GM19351 (cell line): ENCODE data around the gene TBC1D22A.

Source experiments
- ATAC-seq: cut with Tn5 transposase; IDR thresholded peaks from one replicate; pipeline ENCODE4 v1.9.1; 2021; ENCODE audit warnings: mild to moderate bottlenecking, moderate library complexity; ENCODE audit not compliant: unreplicated experiment

Gene TBC1D22A

DNA sequence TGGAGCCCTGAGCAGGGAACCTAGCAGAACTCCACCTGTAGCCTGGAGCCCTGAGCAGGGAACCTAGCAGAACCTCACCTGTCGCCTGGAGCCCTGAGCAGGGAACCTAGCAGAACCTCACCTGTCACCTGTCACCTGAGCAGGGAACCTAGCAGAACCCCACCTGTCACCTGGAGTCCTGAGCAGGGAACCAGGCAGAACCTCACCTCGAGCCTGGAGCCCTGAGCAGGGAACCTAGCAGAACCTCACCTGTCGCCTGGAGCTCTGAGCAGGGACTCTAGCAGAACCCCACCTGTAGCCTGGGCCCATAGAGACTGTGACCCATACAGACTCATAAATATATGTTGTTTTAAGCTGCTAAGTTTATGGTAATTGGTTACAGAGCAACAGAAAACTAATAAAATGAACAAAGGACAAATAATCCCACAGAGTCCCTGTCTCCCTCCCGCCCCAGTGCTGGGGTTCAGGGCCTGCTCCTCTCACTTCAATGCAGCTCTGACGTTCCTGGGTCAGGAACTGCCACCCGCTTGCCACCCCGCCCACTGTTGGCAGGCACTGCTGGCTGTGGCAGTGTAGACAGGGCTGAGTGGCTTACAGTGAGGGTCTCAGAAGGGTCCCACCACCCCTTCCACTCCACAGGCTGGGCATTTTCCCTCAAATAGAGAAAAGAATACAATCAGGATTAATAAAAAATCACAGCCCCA is 259.1 kb downstream of the TBC1D22A start:
- no peak for ATAC-seq

DNA sequence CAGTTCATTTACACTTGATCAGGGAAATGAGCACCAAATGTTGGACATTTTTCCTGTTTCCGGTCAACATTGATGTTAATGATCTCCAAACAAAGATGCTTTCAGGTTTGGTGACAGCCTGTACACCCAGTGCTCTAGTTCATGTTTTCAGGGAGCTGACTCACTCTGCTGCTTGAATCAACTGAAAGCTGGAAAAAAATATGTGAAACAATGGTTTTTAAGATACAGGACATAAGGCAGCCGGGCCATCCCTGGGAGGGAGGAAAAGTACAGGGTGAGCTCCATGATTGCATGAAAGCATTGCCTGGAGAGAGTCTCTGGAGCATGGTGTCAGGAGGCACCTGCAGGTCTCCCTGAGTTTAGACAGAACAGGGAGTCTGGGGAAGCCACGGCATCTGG is 259.6 kb downstream of the TBC1D22A start:
- ATAC-seq = no peak

DNA sequence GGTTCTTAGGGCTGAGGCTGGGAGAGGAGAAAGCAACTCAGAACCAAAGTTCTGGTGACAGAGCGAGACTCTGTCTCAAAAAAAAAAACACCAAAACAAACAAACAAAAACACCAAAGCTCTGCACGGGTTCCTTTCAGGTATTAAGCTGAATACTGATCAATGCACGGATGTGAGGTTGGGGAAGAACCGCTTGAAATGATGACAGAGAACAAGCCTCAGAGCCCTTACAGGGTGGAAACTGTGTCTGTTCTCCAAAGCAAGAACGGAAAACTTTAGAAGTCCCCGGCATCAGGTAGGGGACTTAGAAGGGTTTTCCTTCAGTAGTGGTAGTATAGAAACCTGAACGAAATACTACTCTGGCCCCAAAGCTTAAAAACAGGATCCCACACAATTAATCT is 260.0 kb downstream of the TBC1D22A start:
- ATAC-seq = no peak

DNA sequence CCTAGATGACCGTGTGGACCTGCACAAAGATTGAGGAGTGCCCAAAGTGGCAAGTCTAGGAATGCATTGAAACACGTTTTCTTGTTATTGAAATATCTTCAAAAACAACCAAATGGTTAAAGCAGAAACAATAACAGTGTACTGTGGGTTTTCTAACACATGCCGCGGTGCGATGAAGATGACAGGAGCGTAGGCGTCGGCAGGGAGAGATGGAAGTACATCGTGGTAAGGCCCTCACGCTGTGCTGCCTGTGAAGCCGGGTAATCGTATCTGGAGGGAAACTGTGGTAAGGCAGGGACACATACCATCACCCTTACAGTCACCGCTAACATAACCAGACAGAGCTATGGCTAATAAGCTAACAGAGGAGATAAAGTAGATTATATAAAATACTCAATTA is 261.4 kb downstream of the TBC1D22A start:
- ATAC-seq = no peak

DNA sequence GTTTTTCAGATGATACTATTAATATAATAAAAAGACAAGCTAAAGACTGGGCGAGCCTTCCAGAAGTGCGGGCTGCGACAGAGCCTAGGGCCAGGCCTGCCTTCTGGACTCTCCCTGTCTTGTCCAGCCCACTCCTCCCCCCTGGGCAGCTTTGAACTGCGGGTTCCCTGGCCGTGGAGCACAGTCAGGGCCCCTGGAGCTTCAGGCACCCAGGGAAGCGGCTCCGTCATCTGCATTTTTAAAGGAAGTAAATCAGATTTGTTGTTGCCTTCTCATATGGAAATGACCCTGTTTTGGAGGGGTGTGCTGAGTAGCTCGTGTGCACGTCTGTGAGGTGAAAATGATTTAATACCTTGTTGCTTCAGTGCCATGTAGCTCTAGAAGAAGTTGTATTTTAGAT is 265.3 kb downstream of the TBC1D22A start:
- no peak for ATAC-seq

DNA sequence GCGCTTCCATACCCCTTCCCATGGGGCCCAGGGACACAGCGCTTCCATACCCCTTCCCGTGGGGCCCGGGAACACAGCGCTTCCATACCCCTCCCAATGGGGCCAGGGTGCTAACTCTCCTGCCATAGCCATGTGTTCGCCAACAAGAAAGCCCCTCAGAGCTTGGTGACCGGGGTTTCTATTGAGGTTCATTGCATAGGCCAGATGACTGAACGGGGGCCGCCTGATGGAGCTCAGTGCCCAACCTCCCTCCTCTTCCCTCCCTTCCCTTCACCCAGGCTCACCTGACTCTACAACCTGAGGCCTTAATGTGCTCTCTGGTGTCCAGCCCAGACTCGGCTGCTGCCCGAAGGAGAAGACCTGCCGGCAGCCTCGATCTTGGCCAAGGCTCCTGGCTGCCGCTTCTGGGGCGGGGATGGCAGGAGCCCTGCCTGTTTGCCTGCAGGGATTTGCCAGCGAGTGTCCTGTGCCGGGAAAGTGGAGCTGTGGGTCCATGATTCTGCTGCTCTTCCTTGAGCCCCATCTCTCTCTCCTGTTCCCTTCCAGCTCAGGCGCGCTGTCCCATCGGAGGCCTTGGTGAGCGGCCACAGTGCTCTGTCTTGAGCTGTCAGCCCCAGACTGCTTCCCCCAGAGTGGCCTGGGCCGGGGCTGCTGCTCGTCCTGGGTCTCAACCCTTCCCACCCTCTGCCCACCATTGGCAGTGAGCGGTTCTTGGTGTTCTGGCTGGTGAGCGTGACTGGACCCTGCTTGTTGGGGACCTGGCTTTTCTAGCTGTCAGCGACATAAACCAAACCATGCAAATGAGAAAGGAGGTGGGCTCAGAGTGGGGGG is 267.0 kb downstream of the TBC1D22A start:
- no peak for ATAC-seq

DNA sequence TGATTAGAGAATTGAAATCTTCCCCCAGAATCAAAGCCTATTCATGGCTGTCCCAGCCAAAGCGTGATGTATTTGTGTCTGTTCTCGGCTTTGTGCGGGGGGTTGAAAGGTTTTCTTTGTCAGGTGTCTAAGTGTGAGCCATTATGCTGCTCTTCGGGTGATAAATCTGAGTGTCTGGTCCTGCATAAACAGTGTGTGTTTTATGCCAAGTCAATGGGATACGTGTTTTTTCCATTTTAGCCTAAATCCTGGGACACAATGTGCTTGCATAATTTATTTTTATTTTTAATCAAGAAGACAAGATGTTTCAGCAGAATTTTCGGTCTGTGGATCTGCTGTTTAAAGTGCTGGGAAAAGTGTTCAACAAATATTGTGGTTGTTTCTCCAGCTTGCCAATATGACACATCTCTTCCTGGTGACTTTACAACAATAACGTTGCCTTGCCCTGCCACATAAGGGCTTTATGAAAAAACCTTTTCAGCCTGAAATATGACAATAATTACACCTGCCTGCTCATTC is 267.8 kb downstream of the TBC1D22A start:
- no peak for ATAC-seq

DNA sequence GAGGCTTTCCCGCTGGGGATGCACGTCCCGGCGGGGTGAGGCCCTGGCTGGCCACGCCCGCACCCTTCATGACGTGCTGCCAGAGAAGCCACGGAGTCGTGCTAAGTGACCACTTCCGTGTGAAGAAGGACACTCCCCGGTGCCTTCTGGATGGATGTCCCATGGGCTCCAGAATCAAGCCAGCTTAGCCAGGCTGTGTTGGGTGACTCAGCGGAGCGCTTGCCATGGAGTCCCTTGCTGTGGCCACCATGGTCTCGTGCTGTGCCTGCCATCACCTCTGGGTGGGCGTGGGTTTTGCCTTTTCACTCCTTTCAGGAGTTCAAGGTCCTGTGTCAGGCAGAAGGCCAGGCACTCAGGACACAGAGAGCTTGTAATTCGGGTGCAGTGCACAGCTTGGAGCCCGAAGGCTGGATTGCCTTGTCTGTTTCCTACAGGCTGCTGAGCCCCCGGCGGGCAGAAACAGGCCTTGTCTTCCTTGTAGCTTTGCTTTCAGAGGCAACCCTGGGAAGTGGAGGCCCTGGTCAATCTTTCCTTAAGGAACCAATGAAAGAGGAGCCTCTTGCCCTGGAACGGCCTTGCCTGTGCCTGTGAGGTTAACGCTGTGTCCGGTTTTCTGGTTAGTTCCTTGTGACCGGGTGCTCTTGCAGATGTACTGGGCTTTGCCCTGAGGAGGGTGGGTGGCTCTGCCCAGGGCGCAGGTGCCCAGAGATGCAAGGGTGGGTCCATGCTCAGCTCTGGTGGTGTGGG is 268.6 kb downstream of the TBC1D22A start:
- ATAC-seq = no peak

DNA sequence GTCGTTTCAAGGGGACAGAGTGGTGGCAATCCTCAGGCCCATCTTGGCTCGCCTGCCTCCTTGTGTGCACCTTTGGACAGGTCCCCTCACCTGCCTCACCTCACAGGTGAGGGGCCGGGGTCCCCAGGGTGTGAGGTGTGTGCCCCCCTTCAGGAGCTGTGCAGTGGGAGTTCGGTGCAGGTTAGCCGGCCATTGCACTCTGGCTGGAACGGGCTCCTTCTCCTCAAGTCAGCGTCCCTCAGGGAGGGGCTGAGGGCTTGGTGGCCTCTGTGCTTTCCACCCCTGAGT is 269.1 kb downstream of the TBC1D22A start:
- ATAC-seq = no peak

DNA sequence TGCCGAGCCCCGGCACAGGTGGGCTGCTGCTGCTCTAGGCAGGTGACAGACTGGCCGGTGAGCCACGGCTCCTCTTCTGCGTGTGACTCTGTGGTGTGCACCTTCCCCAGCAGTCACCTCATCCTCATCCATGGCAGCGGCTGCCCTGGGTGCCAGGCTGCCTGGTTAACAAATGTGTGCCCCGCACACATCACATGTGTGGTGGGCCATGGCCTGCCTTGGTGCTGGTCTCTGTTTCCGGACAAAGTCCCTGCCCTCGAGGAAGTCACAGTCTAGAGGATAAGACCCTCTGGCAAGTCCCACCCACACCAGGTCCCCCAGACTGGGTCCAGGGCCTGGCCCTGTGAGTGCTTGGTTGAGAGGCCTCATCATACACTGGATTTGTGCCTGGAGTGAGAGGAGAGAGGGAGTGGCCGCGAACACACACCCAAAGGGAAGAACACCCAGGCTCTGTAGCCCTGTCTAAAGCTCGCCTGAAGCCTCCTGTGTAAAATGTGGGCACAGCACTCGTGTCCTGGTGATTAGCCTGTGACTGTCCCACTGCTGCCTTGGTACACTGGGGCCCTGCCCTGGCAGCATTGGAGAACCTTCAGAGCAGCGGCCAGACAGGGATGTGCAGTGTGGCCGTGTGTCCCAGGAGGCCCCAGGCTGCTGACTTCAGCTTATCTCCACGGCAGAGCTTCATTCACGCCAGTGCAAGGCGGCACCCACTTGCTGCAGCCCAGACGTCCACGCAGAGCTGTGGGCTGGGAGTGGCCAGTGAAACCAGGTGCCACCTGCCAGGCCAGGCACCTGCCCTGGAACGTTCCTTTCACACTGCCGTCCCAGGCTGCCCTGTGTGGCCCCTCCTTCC is 269.9 kb downstream of the TBC1D22A start:
- no peak for ATAC-seq

DNA sequence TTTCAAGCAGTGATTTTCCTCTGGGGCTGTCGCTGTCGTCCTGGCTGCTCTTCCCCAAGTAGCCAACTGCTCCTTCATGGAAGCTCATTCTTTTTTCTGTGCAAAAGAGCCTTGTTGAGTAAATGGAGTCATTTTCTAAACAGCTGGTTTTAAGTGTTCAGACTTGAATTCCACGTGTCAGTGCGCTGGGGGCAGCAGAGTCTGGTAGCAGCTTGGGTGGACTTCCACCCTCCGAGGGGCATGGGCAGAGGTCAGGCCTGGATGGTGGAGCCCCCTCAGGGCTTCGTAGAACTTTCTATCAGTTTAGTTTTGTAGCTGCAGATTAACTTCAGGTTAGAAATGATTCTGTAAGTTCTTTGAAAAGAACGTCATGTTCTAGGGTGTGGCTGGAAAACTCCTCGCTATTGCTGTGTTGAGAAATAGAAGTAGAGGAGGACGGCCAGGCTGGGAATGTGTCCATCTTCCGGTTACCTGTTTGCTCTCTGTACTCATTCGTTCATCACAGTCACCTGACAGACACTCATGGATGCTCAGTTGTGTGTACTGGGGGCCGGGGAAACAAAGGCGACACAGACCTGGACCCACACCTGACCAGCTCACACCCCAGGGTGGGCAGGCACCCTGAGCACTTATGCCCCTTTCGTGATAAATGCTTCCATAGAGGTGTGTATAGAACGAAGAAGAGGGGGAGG is 270.7 kb downstream of the TBC1D22A start:
- no peak for ATAC-seq

DNA sequence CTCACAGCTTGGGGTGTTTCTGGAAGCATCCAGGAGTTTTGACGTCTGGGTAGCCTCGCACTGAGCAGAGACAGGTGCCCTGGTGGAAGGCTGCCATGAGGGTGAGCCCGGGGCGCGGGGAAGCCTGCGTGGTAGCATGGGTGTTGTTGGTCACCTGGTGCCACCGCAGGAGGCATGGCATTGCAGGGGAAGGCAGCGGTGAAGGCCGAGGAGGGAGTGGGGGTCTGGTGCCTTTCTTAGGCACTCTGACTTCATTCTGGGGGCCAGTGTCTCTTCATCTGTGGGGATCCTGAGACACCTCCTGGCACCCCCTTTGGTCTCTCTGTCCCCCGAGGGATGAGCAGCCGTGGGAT is 271.2 kb downstream of the TBC1D22A start:
- ATAC-seq = no peak

DNA sequence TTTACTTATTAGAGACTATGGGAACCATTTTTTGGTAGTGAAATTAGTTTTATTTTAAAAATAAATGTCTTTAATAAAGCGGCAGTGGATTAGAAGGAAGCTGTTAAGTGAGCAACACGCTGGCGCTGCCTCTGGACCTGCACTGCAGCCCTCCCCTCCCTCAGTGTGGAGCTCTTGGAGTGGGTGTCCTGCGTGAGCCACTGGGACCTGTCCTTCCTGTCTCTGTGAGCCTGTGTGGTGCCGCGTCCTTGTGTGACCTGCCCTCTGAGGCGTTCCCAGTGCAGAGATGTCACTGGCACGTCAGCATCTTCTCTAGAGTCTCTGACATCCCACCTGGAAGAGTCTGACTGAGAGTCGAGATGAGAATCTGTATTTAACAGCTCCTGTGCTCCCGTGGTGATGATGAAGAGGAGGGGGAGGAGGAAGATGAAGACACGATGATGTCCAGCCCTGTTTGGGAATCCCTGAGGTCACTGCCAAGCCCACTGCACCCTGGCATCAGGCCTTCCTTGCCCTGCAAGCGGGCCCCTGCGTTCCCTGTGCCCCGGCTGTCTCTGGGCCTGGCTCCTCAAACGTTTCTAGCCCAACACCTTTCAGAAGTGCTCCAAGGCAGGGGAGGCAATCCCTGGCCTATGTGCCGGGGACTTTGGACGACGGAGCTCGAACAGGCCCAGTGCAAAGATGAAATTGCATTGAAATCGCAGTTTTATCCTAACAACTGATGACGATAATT is 271.8 kb downstream of the TBC1D22A start:
- ATAC-seq = no peak

DNA sequence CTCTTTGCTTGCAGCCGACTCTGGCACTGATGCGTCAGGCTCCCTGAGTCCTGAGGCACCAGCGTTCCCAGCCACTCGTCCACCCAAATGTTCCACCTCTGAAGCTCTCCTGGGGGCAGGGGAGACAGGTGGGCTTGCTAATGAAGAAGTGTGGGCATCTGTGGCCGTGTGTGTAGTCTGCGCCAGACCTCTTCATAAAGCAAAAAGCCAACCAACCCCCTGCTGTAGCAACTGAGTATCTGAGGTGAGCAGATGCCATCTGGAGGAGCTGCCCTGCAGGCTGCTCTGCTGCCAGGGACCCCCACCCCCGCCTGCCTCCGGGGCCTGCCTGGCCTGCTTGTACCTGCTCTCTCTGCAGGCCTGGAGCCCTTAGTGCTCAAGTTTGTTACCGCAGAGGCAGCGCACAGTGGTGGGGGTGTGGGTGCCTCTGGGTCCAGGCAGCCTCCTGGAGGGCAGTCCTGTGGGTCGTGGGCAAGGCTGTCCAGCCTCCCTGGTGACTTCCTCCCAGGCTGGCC is 272.5 kb downstream of the TBC1D22A start:
- ATAC-seq = no peak

DNA sequence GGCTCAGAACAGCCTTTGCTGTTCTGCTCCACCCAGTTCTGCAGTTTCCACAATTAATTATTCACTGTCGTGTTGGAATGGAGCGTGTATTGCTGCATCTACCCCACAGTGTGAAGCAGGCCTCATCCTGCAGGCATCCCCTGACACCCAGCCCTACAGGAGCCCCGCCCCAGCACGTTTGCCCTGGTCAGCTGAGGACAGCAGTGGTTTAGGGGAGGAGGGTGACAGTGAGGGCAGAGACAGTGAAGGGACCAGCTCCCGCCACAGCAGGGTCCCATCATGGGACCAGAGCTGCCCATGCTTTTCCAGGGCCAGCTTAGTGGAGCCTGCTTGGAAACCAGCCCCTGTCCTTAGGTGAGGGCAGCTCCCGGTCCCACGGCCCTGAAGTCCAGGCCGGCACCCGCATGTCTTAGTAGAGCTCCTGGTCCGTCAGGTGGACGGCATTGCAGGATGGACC is 273.0 kb downstream of the TBC1D22A start:
- no peak for ATAC-seq

DNA sequence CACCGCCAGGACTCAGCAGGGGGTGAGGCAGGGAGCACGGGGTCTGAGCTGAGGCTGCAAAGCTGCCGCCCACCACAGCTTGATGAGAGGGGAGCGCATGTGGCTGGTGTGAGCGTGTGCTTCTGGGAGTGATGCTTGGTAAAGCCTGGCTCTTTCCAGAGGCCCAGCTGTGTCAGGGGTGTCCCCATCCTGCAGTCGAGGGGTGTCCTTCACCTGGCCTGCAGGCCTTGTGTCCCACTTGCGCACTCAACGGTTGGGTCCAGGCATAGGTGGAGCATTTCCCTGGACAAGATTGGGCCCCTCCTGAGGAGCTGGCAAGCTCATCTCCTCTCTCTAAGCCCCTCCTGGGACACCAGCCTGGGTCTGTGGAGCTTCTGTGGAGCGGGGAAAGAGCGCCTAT is 273.9 kb downstream of the TBC1D22A start:
- no peak for ATAC-seq

DNA sequence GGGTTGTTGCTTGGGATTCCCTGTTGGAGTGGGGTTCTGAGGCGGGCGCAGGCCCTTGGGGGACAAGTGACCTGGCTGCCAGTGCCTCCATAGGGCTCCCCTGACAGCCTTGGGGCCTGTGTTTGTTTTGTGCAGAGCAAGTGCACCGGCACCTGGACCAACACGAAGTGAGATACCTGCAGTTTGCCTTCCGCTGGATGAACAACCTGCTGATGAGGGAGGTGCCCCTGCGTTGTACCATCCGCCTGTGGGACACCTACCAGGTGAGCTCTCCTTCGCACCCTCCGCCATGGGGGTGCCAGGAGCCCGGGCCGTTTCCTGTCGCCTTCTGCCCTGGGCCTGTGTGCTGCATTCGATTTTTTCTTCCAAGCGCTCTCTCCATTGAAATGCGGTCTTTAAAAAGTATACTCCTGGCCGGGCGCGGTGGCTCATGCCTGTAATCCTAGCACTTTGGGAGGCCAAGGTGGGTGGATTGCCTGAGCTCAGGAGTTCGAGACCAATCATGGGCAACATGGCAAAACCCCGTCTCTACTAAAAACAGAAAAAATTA is 274.6 kb downstream of the TBC1D22A start:
- no peak for ATAC-seq

DNA sequence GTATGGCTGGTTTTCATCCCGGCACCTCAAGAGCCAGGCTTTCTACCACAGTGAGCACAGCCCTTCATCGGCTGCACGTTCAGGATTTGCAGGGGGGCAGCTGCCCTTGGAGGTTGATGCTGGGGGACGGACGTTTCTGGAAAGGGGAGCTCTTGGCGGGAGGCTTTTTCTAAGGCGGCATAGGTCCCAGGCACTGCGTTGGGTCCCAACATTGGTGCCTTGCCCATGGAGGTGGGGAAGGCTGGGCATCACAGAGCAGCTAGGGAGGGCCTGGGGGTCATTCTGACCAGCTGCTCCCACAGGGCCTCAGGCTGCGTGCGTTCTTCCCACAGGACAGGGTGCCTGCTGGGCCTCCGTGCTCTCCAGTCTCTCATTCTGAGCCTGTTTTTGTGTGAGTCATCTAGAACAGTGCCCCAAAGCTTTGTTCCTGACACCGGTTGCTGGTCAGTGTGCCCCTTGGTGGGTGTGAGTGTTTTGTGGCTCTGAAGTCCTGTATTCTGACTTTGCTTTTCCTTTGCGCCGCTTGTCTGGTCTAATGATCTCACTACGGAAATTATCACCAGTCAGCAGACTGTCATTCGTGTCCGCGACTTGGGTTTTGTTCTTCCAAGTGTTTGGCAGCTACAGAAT is 275.9 kb downstream of the TBC1D22A start:
- ATAC-seq = no peak

DNA sequence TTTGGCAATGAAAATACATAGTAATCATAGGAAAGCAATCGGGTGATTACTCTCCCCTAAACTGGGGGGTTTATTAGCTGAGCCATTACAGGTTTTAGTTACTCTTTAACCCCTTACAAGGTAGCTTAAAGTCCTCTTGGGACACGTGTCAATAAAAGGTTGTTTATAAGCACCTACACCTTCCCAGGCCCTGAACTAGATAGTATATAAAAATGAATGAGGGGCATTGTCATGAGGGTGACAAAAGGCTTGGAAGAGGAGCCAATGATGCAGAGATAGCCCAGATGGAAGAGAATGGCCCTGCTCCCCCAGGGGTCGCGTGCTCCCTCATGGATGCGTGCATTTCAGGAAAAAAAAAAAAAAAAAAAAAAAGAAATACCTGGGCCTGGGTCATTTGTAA is 276.9 kb downstream of the TBC1D22A start:
- no peak for ATAC-seq
